Spleen (tissue), 11 donors: Measurements from ENCODE around the gene SIK3. TPM values are rescaled to one million over a fixed set of nuclear protein-coding genes. Genes with fewer than 3 reads are reported as not detected.

Source experiments
- DNase-seq: peaks from one replicate; pipeline ENCODE4 v3.0.0-alpha.2; 2020
- H3K27ac ChIP-seq, 8 donors: fragments of 200-600 bp; sonication (generic) in 7 of 8; 1 replicate in 4 of 8; 2 replicates in 4 of 8; pipeline versions ENCODE4 v1.5.0 to v1.8.0; 2016 to 2021; ENCODE audit warnings: inconsistent platforms in 4 of 8, mild to moderate bottlenecking in 4 of 8, moderate library complexity in 1 of 8
- H3K27me3 ChIP-seq, 7 donors: fragments of 200-600 bp; sonication (generic) in 6 of 7; replicated peaks in 1 of 7; 1 replicate in 4 of 7; 2 replicates in 3 of 7; pipeline versions ENCODE4 v1.5.0 to v1.8.0; 2016 to 2021; ENCODE audit warnings: inconsistent platforms in 3 of 7, mild to moderate bottlenecking in 1 of 7
- H3K36me3 ChIP-seq, 6 donors: fragments of 200-600 bp; sonication (generic) in 5 of 6; 1 replicate in 4 of 6; 2 replicates in 2 of 6; pipeline versions ENCODE4 v1.5.0 to v1.8.0; 2016 to 2021; ENCODE audit warnings: inconsistent platforms in 2 of 6
- H3K4me1 ChIP-seq, 6 donors: fragments of 200-600 bp; sonication (generic) in 5 of 6; 1 replicate in 3 of 6; 2 replicates in 3 of 6; pipeline versions ENCODE4 v1.5.0 to v1.8.0; 2016 to 2021; ENCODE audit warnings: inconsistent platforms in 3 of 6
- H3K4me3 ChIP-seq, 8 donors: fragments of 200-600 bp; sonication (generic) in 7 of 8; 1 replicate in 4 of 8; 2 replicates in 4 of 8; pipeline versions ENCODE4 v1.5.0 to v1.8.0; 2016 to 2021; ENCODE audit warnings: inconsistent platforms in 4 of 8, mild to moderate bottlenecking in 4 of 8, moderate library complexity in 2 of 8
- H3K9me3 ChIP-seq, 8 donors: fragments of 200-600 bp; sonication (generic) in 7 of 8; 1 replicate in 4 of 8; 2 replicates in 4 of 8; pipeline versions ENCODE4 v1.5.0 to v1.8.0; 2016 to 2021; ENCODE audit warnings: inconsistent platforms in 4 of 8
- CTCF ChIP-seq, 11 experiments: fragments of 200-600 bp in 7 of 11; fragments of 450-650 bp in 4 of 11; sonication (generic) in 4 of 11; IDR thresholded peaks in 8 of 11; conservative IDR thresholded peaks in 3 of 11; 1 replicate in 7 of 11; 2 replicates in 4 of 11; pipeline versions ENCODE4 v1.4.0 to v1.8.0; 2016 to 2021; ENCODE audit warnings: antibody characterized with exemption in 11 of 11, inconsistent platforms in 4 of 11, mild to moderate bottlenecking in 1 of 11
- POLR2A ChIP-seq, 3 donors: fragments of 450-650 bp; IDR thresholded peaks; one replicate each; pipeline ENCODE4 v1.5.1; 2017; ENCODE audit warnings: antibody characterized with exemption in 3 of 3, mild to moderate bottlenecking in 1 of 3
- POLR2AphosphoS5 ChIP-seq, 3 donors: sonication (generic); formaldehyde crosslinking; IDR thresholded peaks; one replicate each; pipeline ENCODE4 v1.5.1; 2017; ENCODE audit warnings: antibody characterized with exemption in 3 of 3
- WGBS, 5 donors: extraction: QIAGEN DNeasy Blood & Tissue Kit in 3 of 5; methylation state at CpG; one replicate each; pipeline versions ENCODE4 v1.1.5 to v1.1.7; 2013 to 2018; 5-methylcytosine and 5-hydroxymethylcytosine counted together
- intact Hi-C: fragments of 100-400 bp; cut with DNase I; formaldehyde crosslinking; loops from one replicate; pipeline ENCODE4 v1.15.0; 2023; ENCODE audit warnings: low total_unique reads
- polyA plus RNA-seq, 3 donors: library from polyadenylated mRNA; stranded (reverse); fragments of 200-250 nt; gene quantifications; one replicate each; pipeline ENCODE4 v1.2.1, GENCODE V29; 2013
- total RNA-seq, 7 donors: library from RNA; depleted of rRNA in 3 of 7; stranded (reverse); fragments of >200 nt in 3 of 7; fragmentation: NEBNext Ultra II Directional in 4 of 7; extraction: Animal tissue kit (Norgen Biotek cat#: 25700) in 4 of 7; gene quantifications; one replicate each; pipeline versions ENCODE4 v1.1.0 to v1.2.1, GENCODE V29; 2016 to 2021
- donor health status: healthy with polysubstance abuse.
- donor health status: DM: no; HTN: no; CAD: no; lungs with moderate emphysema.
- donor health status: DM: no; HTN: no; CAD: no.
- donor health status: Bipolar disorder and iron deficiency.
- donor health status: healthy.
- donor health status: DM: no; HTN: no; CAD: no.
- donor health status: DM: yes; HTN: yes; CAD: no.

Gene SIK3
- total and polyA plus RNA-seq, 10 donors = 7.8 to 112 (median 67.6) TPM

- peaks cover 31 to 98% (median 73%) of the 10 kb centered on the region in 6 donors for H3K4me1 ChIP-seq
- H3K27ac ChIP-seq = peak overlapping the region in 3 of 8 donors; percentile 26 to 33 (median 28)
- no peaks in the 10 kb centered on the region for H3K36me3 ChIP-seq
- no peak overlapping the region for H3K4me3 ChIP-seq
- no peak for DNase-seq
- H3K9me3 ChIP-seq = no peaks in the 10 kb centered on the region
- H3K27me3 ChIP-seq = no peaks in the 10 kb centered on the region
- 46 to 62% (median 48%) methylated on average over 4 of the region's 4 CpGs for WGBS, 5 donors
- intact Hi-C loops = no loop called here
- TF ChIP-seq POLR2AphosphoS5 (IDR thresholded peaks at IDR 0.05) = no peak
Observed at GRCh38 chr11:116989184-116989583, 109.0 kb downstream of the SIK3 start.

GRCh38 chr11:116986521-116987105, 111.6 kb downstream of the SIK3 start:
- Histone ChIP-seq H3K36me3 (no peaks in the 10 kb centered on the region), H3K27ac (peak overlapping the region; percentile 10 to 89 (median 74)), H3K9me3 (no peaks in the 10 kb centered on the region), H3K27me3 (no peaks in the 10 kb centered on the region), H3K4me1 (peaks cover 34 to 98% (median 72%) of the 10 kb centered on the region in 6 donors), H3K4me3 (peak overlapping the region in 3 of 8 donors; percentile 3 to 53 (median 6))
- peak in 1 of 3 donors; percentile 22 for TF ChIP-seq POLR2AphosphoS5 (IDR thresholded peaks at IDR 0.05)
- TF ChIP-seq CTCF (IDR thresholded peaks at IDR 0.05 in 8 of 11, conservative IDR thresholded peaks at IDR 0.05 in 3 of 11) = no peak
- no peak for TF ChIP-seq POLR2A (IDR thresholded peaks at IDR 0.05)
- intact Hi-C loops = no loop called here
- DNase-seq = no peak
- WGBS, 5 donors = 23 to 45% (median 32%) methylated on average over 2 of the region's 2 CpGs

GRCh38 chr11:116984589-116984988, 113.6 kb downstream of the SIK3 start:
- H3K27ac ChIP-seq = peak overlapping the region in 5 of 8 donors; percentile 22 to 89 (median 82)

GRCh38 chr11:116984186-116984585, 114.0 kb downstream of the SIK3 start:
- Histone ChIP-seq H3K36me3 (no peaks in the 10 kb centered on the region), H3K27me3 (no peaks in the 10 kb centered on the region), H3K4me3 (no peak overlapping the region), H3K9me3 (no peaks in the 10 kb centered on the region), H3K4me1 (peaks cover 44 to 100% (median 77%) of the 10 kb centered on the region in 6 donors), H3K27ac (peak overlapping the region in 4 of 8 donors; percentile 22 to 89 (median 85))
- DNase-seq = no peak
- 65 to 87% (median 86%) methylated on average over 4 of the region's 4 CpGs for WGBS, 5 donors
- intact Hi-C loops = no loop called here
- no peak for TF ChIP-seq POLR2AphosphoS5 (IDR thresholded peaks at IDR 0.05)
- TF ChIP-seq CTCF (IDR thresholded peaks at IDR 0.05 in 8 of 11, conservative IDR thresholded peaks at IDR 0.05 in 3 of 11) = no peak
- TF ChIP-seq POLR2A (IDR thresholded peaks at IDR 0.05) = no peak

More at GRCh38 chr11:116984589-116984988, 113.6 kb downstream of the SIK3 start:
- intact Hi-C loops = no loop called here
- H3K4me3 ChIP-seq = no peak overlapping the region
- H3K9me3 ChIP-seq = no peaks in the 10 kb centered on the region
- no peaks in the 10 kb centered on the region for H3K36me3 ChIP-seq
- H3K27me3 ChIP-seq = no peaks in the 10 kb centered on the region
- no peak for TF ChIP-seq CTCF (IDR thresholded peaks at IDR 0.05 in 8 of 11, conservative IDR thresholded peaks at IDR 0.05 in 3 of 11)
- TF ChIP-seq POLR2A (IDR thresholded peaks at IDR 0.05) = no peak
- no peak for TF ChIP-seq POLR2AphosphoS5 (IDR thresholded peaks at IDR 0.05)
- H3K4me1 ChIP-seq = peaks cover 46 to 100% (median 80%) of the 10 kb centered on the region in 6 donors
- DNase-seq = no peak
- WGBS, 5 donors = 55 to 79% (median 61%) methylated on average over 6 of the region's 6 CpGs
